ENCODE data around the gene GALNT18. TPM values are rescaled to one million over a fixed set of nuclear protein-coding genes. Genes with fewer than 3 reads are reported as not detected.

The GALNT18 gene
- total and polyA plus RNA-seq, 4 donors: 2.1 to 11.0 (median 3.8) TPM

DNA sequence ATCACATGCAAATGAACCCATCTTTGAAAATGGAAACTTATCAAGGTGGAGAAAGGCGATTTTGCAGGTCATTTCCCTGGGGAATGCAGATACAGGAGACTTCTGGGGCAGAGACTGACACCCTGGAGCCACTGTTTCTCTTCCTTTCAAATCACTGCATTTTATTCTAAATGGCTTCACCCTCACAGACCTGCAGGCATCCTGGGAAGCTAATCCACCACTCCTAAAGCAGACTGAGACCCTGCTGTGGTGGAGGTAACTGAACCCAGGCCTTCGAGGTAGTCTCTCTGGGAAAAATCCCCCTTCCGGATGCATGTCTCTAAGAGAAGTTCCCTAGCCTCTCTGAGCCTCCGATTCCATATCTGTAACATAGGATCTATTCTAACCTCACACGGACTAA is 247.9 kb downstream of the GALNT18 start:
- no peak for TF ChIP-seq TAF1 (conservative IDR thresholded peaks at IDR 0.05)
- TF ChIP-seq, protein P1, sequence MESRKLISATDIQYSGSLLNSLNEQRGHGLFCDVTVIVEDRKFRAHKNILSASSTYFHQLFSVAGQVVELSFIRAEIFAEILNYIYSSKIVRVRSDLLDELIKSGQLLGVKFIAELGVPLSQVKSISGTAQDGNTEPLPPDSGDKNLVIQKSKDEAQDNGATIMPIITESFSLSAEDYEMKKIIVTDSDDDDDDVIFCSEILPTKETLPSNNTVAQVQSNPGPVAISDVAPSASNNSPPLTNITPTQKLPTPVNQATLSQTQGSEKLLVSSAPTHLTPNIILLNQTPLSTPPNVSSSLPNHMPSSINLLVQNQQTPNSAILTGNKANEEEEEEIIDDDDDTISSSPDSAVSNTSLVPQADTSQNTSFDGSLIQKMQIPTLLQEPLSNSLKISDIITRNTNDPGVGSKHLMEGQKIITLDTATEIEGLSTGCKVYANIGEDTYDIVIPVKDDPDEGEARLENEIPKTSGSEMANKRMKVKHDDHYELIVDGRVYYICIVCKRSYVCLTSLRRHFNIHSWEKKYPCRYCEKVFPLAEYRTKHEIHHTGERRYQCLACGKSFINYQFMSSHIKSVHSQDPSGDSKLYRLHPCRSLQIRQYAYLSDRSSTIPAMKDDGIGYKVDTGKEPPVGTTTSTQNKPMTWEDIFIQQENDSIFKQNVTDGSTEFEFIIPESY (IDR thresholded peaks at IDR 0.05): no peak
- TF ChIP-seq, protein P2, sequence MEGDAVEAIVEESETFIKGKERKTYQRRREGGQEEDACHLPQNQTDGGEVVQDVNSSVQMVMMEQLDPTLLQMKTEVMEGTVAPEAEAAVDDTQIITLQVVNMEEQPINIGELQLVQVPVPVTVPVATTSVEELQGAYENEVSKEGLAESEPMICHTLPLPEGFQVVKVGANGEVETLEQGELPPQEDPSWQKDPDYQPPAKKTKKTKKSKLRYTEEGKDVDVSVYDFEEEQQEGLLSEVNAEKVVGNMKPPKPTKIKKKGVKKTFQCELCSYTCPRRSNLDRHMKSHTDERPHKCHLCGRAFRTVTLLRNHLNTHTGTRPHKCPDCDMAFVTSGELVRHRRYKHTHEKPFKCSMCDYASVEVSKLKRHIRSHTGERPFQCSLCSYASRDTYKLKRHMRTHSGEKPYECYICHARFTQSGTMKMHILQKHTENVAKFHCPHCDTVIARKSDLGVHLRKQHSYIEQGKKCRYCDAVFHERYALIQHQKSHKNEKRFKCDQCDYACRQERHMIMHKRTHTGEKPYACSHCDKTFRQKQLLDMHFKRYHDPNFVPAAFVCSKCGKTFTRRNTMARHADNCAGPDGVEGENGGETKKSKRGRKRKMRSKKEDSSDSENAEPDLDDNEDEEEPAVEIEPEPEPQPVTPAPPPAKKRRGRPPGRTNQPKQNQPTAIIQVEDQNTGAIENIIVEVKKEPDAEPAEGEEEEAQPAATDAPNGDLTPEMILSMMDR (IDR thresholded peaks at IDR 0.05; ENCODE audit: low read depth, low read length, missing input control): no peak
- no peak for TF ChIP-seq RAD21 (IDR thresholded peaks at IDR 0.05)
- no peak for TF ChIP-seq SP1 (IDR thresholded peaks at IDR 0.05)
- TF ChIP-seq RXRA (IDR thresholded peaks at IDR 0.05): no peak
- TF ChIP-seq, protein P3, sequence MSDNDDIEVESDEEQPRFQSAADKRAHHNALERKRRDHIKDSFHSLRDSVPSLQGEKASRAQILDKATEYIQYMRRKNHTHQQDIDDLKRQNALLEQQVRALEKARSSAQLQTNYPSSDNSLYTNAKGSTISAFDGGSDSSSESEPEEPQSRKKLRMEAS (IDR thresholded peaks at IDR 0.05): no peak
- TF ChIP-seq GABPA (IDR thresholded peaks at IDR 0.05 in 1 of 2, conservative IDR thresholded peaks at IDR 0.05 in 1 of 2): no peak
- H3K9ac ChIP-seq (ENCODE audit: low read depth in 1 of 2, low read length in 2 of 2): no peak overlapping the region
- H3K27ac ChIP-seq (ENCODE audit: low read depth in 1 of 2, low read length in 2 of 2): no peak overlapping the region
- WGBS: 89% methylated on average over 5 of the region's 5 CpGs
- H3K27me3 ChIP-seq (ENCODE audit: control insufficient read depth in 4 of 4, insufficient read depth in 4 of 4, low read length in 3 of 4): no peaks in the 10 kb centered on the region
- H3K9me3 ChIP-seq (ENCODE audit: control insufficient read depth in 4 of 4, low read length in 3 of 4): no peaks in the 10 kb centered on the region
- peaks cover 0 to 45% (median 11%) of the 10 kb centered on the region in 4 donors for H3K36me3 ChIP-seq (ENCODE audit: control insufficient read depth in 4 of 4, insufficient read depth in 3 of 4, low read depth in 1 of 4, low read length in 3 of 4)
- H3K4me1 ChIP-seq (ENCODE audit: control insufficient read depth in 4 of 4, insufficient read depth in 4 of 4, low read length in 3 of 4): peaks cover 2 to 17% (median 11%) of the 10 kb centered on the region in 4 donors
- no peak for DNase-seq (ENCODE audit: low spot score)
- no peak overlapping the region for H3K4me3 ChIP-seq (ENCODE audit: low read depth in 1 of 3, low read length in 3 of 3)

DNA sequence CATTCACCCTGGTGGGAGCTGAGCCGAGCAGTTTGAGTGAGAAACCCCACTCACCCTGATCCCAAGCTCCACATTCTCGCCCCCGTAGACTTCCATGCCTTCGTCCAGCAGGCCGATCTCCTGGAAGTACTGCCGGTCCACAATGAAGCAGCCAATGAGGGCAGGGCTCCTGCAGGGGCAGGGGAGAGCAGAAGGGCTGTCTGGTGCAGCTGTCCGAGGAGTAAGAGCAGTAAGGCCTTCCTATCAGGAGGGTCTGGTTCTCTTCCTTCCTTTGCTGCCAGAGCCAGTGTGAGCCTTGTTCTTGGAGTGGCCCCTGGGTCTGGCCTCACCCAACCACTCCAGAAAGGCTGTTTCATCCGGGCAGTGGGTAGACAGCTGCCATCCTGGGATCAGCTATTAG is 249.3 kb downstream of the GALNT18 start:
- Histone ChIP-seq H3K4me3 (ENCODE audit: low read depth in 1 of 3, low read length in 3 of 3) (no peak overlapping the region), H3K9me3 (ENCODE audit: control insufficient read depth in 4 of 4, low read length in 3 of 4) (no peaks in the 10 kb centered on the region), H3K4me1 (ENCODE audit: control insufficient read depth in 4 of 4, insufficient read depth in 4 of 4, low read length in 3 of 4) (peaks cover 2 to 17% (median 11%) of the 10 kb centered on the region in 4 donors), H3K27ac (ENCODE audit: low read depth in 1 of 2, low read length in 2 of 2) (no peak overlapping the region), H3K9ac (ENCODE audit: low read depth in 1 of 2, low read length in 2 of 2) (no peak overlapping the region), H3K36me3 (ENCODE audit: control insufficient read depth in 4 of 4, insufficient read depth in 3 of 4, low read depth in 1 of 4, low read length in 3 of 4) (peaks cover 0 to 44% (median 13%) of the 10 kb centered on the region in 4 donors), H3K27me3 (ENCODE audit: control insufficient read depth in 4 of 4, insufficient read depth in 4 of 4, low read length in 3 of 4) (no peaks in the 10 kb centered on the region)
- WGBS: 95% methylated on average over 8 of the region's 8 CpGs
- no peak for DNase-seq (ENCODE audit: low spot score)
- TF ChIP-seq, protein P2 (IDR thresholded peaks at IDR 0.05; ENCODE audit: low read depth, low read length, missing input control): no peak
- TF ChIP-seq, protein P1 (IDR thresholded peaks at IDR 0.05): no peak
- TF ChIP-seq JUND (IDR thresholded peaks at IDR 0.05) (no peak), GABPA (IDR thresholded peaks at IDR 0.05 in 1 of 2, conservative IDR thresholded peaks at IDR 0.05 in 1 of 2) (no peak)
- TF ChIP-seq, protein P4, sequence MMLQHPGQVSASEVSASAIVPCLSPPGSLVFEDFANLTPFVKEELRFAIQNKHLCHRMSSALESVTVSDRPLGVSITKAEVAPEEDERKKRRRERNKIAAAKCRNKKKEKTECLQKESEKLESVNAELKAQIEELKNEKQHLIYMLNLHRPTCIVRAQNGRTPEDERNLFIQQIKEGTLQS (IDR thresholded peaks at IDR 0.05): no peak

Measured in liver (tissue), 9 donors.